Measurements from ENCODE around the gene ANKRD10.

GRCh38 chr13:110924639-110924934, 9.7 kb upstream of the ANKRD10 start:
- TF ChIP-seq GATA2 (IDR thresholded peaks at IDR 0.05; ENCODE audit: low read depth, low read length) (no peak), GATA3 (IDR thresholded peaks at IDR 0.05; ENCODE audit: low read depth, low read length) (no peak)

Data from SH-SY5Y (cell line).